HK-2 (cell line): ENCODE data around the gene TAX1BP3.

Source experiments
- DNase-seq: peaks from one replicate; pipeline ENCODE4 v3.0.0-alpha.2; 2018; ENCODE audit not compliant: unreplicated experiment

TAX1BP3 gene

DNA sequence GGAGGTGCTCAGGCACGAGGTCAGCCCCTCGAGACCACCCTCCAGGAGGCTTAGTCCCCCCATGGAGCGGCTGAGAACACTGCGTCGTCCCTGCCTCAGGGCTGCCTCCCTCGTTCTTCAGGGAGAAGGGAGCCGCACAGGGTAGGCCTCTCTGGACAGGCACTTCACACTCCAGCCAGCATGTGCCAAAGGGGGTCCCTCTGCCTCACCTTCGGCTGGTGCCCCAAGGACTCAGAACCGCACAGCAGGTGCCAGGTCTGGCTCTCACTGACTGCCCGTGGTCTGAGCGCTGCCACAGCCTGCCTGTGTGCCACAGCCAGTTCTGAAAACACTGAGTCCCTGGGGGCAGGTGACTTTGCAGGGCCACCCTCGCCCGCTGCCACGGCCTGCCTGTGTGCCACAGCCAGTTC, 20.5 kb upstream of the TAX1BP3 start:
- DNase-seq, result no peak

DNA sequence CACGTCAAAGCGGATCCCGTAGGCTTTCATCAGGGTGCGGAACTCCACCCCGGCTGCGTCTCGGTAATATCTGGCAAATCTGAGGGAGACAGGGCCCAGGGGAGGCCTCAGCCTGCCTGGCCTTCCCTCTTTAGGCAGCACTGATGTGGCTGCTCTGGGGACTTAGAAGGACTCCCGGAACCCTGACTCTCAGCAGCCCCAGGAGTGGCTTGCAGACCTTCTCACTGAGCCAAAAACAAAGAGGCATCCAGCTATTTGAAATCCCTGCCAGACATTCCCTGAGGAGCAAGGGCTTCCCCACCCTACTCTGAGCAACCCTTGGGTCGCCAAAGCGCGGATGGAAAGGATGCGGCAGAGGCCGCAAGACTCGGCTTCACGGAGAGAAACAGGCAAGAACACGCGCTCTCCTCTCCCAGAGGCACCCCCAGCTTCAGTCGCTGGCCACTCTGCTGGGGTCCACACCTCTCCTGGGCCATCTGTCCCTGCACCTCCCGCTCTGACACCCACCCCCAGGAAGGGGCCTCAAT, 19.7 kb upstream of the TAX1BP3 start:
- no peak for DNase-seq

DNA sequence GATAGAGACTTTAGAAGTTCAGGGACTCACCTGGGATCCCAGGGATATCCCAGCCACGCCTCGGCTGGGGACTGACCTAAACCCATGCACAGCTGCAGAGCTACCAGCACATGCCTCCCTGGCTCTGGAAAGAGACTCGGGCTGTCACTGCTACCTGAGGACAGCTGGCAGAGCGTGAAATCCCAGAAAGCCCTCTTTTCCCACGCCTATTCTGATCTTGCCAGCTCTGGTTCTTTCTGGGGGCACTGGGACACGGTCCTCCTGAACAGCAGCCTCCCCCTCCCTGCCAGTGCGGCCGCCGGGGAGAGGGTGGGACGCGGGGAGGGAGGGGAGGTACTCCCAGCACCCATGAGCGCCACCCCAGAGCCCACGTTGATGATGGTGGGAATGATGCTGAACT, 16.8 kb upstream of the TAX1BP3 start:
- DNase-seq, result no peak

DNA sequence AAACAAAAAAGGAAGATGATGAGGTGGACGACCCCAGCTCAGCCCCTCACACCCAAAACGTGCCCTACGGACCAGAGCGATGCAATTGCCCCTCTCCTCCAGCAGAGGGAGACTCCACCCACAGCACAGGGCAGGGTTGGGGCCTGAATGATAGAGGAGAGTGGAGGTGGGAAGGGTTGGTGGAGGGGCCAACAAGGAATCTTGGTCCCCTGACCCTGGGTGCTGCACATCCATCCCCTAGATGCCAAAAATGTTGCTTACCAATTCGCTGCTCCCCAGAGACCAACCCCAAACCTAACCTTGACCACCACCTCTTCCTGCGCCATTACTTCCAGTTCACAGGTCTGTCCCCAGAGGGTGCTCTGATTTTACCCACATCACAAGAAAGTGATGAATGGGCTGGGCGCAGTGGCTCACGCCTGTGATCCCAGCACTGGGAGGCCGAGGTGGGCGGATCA, 14.7 kb upstream of the TAX1BP3 start:
- DNase-seq, result no peak

DNA sequence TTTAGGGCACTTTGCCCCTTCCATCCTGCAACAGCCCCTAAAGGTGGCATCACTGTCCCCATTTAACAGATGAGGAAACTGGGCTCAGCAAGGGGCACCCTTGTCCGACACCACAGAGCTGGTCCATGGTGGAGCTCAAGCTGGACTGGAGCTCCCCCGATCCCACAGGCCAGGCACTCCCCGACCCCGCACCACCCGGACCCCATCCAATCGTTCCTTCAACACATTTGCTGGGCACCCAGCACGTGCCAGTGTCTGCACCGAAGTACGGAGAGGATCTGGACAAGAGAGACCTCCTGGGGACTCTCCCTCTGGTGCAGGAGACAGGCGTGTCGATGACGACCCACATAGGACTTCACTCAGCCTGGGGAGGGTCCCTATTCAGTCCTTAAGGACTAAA, 13.7 kb upstream of the TAX1BP3 start:
- DNase-seq, result no peak

DNA sequence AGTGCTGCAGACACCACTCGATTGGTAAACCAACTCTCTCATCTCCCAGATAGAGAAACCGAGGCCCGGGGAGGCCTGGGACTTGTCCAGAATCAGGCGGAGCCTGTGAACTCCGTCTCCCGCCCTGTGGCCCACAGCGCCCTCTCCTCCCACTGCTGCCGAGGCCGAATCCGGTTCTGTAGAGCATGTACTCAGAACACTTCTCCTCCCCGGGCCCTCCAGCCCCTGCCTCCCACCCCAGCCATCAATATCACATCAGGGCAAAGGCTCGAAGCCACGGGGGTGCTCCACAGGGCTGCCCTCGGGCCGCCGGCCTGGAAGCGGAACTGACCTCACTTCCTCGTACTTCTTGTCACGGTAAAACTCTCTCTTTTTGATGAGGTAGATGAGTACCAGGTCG, 13.2 kb upstream of the TAX1BP3 start:
- DNase-seq, result no peak

DNA sequence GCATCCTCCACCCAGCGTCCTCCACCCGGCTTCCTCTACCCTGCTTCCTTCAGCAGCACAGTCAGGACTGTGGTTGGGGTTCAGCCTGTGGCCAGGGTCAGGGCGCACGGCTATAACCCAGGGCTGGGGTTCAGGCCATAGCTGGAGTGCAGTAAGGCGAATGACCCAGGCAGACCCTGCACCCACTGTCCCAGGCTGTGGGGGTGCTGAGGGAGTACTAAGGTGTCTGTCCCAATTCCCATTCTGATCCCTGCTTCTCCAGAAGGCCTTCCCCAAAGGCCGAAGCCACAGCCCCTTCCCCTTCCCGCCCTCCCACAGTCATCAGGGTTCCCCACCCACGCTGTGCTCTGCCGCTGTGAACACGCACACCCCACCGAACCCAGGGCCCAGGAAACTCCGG, 12.7 kb upstream of the TAX1BP3 start:
- DNase-seq, result no peak

DNA sequence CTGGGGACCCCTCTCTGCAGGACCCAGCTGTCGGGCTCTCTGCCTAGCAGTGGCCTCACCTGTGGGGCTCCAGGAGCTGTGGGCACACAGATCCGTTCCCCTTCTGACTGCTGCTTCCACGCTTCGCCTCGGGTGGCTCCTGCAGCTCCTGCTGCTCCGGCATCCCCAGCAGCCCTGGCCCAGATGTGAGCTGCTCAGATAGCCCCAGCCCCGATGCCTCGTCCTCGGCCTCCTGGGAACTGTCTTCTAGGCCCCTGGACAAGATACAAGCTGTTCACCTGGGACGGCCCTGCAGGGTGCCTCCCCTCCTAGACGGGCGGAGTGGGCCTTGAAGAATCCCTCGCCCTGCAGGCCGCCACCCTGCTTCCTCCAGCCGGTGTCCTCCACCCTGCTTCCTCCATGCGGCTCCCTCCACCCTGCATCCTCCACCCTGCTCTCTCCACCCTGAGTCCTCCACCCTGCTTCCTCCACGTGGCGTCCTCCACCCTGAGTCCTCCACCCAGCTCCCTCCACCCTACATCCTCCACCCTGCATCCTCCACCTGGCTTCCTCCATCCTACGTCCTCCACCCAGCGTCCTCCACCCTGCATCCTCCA, 11.3 kb upstream of the TAX1BP3 start:
- DNase-seq, result no peak

DNA sequence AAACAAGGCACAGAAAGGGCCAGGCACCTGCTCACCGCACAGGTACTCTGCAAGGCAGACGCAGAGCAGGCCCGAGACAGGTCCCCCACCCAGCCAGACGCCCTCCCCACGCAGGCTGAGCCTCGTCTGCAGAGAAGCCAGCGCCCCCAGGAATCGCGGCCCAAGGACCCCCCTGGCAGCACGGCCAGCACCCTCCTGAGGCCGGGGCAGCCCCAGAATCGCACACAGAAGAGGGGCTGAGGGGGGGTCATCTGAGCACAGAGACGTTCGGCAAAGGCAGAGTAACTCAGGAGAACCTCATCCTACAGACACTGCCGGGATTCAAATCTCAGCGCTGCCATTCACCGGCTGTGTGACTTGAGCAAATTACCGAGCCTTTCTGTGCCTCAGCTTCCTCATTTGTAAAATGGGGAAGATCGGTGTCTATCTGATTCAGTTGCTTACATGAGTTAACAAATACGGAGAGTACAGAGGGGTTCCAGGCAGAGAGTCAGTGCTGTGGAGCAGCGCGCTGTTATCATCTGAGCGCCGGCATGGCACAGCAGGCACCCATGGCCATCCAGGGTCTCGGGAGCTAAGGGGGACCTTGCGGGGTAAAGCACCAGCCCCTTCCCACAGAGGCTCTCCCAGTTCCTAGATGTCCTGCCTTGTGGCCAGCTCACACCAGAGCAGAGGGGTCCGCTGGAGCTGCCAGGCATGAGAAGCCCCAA, 10.6 kb upstream of the TAX1BP3 start:
- DNase-seq, result no peak

DNA sequence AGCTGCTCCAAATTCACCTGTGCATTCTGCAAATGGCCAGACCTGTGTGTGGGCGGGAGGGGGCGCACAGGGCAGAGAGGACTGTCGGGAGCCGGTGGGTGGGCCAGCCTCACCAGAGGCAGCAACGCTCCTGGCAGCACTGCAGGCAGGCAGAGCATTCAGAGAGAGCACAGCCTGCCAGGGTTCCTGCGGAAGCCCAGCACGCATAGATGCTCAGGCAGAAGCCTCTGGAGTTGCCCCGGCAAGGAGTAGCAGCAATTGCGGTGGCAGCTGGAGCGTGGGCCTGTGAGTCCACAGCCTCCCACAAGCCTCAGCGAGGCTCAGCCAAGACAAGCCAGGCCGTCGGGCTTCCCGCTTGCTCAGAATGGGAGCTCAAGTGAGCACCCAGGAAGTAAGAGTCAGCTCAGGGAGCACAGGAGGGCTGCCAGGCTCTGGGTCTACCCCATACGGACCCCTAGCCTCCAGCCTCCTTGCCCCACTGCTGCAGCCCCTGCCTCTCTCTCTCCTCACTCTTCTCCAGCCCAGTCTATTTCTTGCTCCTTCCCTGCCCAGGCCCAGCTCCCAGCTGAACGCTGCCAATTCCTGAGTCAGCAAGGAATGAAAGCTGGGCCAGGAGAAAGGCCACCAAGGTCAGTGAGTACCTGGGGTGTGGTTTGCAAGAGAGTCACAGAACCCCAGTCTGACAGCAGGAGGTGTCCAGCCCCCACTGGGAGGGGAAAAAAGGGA, 9.9 kb upstream of the TAX1BP3 start:
- DNase-seq, result no peak

DNA sequence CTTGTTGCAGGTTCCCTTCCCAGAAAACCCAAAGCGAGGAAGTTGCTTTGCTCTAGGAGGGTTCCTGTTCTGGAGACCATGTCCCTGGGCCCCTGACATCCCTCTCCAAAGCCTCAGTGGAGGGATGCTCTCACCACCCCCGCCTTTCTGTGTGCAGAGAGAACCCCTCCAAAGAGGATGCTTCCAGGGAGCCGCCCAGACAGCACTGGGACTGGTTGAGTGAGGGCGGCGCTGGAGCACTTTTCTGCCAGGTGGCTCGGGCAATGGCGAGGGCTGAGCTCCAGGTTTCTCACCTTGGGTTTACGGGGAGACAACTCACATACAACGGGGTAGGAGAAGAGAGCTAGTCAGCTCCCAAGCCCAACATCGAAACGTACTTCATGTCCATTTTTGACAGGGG, 7.5 kb upstream of the TAX1BP3 start:
- DNase-seq, result no peak

DNA sequence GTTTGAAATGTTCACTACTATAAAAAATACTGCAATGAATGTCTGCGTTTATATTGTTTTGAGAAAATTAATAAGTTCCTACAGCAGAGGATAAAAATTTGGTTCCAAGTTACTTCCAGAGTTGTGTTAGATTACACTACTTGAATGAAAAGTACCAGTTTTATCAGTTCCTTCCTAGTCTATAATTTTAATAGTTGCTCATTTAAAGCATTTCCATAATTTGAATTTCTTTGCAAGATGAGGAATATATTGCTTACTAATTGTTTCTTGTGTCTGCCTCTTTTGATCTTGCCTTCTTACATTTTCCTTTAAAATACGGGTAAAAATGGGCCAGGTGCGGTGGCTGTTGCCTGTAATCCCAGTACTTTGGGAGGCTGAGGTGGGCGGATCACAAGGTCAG, 4.2 kb upstream of the TAX1BP3 start:
- no peak for DNase-seq

DNA sequence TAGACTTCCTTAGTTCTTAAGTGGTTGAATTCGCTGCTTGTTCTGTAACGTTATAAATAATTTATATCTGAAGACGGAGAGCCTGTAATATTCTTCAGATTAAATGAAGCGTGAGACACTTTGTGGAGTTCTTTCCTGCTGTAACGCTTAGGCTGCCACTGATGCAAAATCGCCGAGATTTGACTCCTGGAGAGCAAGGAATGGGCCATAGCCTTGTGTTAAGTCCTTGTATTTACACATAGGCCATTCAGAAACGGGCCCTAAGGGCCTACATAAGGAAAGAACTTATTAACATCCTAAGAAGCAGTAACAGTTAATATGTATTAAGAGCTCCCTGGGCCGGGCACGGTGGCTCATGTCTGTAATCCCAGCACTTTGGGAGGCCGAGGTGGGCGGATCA, 1.2 kb upstream of the TAX1BP3 start:
- DNase-seq, result no peak

DNA sequence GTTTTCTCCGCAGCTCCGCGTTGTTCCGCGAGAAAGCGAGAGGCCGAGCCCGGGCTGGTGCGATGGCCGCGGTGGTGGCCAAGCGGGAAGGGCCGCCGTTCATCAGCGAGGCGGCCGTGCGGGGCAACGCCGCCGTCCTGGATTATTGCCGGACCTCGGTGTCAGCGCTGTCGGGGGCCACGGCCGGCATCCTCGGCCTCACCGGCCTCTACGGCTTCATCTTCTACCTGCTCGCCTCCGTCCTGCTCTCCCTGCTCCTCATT, 638 bp upstream of the TAX1BP3 start:
- no peak for DNase-seq

DNA sequence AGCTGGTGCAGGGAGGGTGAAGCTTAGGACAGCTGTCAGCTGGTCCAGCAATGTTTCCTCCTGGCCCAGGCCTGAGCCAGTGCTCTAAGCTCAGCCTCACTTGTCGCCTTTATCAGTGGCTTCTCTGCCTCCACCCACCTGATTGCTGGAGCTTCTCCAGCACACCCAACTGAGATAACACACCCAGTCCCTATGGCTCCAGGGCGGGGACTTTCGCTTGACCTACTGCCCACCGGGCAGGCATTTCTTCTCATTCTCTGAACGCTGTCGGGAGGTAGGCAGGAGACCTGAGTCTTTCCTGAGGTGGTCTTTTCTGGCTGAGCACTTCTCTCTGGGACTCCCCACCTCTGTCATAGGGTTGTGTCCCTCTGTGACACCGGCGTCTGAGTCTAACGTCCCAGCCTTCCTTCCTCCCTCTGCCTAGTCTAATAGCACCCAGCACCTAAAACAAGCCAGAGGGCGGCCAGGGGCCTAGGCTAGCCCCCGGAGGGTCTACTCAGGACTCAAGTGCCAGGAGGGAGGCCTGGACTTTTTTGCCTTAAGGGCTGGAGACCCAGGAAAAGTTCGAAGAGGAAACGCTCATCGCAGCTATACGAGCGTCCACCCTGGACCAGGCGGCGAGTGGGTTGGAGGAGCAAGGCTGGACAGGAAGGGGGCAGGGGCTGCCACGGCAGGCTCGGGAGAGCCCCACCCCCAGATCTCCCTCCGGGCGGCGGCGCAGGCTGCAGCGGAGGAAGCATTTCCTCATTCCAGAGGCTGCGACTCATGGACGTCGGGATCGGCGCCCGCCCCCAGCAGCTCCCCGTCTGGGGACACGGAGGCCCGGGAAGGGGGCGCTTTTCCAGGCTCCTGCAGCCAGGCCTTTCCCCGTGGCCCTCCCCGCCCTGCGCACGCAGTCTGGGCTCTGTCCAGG, 756 bp downstream of the TAX1BP3 start:
- DNase-seq, result peak; percentile 93

DNA sequence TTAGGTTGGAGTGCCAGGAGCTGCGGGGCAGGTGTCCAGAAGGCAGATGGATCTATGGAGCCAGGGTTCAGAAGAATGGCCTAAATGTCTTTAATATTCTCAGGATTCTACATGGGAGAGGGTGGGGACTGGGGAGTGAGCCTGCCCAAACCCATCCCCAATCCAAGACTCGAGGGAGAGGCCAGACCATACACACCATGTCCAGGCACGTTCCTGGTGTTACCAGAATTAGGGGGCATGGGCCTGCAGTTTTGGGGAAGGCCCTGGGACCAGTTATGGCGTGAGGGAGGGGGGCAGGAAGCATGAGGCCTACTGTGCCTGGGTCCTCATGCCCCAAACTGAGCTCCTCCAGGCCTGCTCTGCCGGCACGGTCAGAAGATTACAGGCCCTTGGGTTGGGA, 1.9 kb downstream of the TAX1BP3 start:
- DNase-seq, result no peak

DNA sequence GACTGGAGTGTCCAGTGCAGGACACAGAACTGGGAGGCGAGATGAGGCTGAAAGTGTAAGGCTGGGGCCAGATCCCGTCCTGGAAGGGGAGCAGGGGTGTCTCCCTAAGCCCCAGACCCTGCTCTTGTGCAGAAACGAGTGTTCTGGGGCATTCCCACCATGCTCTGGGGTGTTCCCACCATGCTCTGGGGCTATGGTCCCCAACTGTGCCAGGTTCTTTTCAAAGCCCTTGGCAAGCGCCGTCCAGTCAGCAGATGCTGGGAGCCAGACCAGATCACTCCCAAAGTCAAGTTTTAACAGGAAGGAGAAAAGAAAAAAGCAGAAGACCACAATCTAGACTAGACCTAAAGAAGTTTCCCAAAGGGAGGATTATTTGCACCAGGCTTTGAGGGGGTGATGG, 2.5 kb downstream of the TAX1BP3 start:
- no peak for DNase-seq

DNA sequence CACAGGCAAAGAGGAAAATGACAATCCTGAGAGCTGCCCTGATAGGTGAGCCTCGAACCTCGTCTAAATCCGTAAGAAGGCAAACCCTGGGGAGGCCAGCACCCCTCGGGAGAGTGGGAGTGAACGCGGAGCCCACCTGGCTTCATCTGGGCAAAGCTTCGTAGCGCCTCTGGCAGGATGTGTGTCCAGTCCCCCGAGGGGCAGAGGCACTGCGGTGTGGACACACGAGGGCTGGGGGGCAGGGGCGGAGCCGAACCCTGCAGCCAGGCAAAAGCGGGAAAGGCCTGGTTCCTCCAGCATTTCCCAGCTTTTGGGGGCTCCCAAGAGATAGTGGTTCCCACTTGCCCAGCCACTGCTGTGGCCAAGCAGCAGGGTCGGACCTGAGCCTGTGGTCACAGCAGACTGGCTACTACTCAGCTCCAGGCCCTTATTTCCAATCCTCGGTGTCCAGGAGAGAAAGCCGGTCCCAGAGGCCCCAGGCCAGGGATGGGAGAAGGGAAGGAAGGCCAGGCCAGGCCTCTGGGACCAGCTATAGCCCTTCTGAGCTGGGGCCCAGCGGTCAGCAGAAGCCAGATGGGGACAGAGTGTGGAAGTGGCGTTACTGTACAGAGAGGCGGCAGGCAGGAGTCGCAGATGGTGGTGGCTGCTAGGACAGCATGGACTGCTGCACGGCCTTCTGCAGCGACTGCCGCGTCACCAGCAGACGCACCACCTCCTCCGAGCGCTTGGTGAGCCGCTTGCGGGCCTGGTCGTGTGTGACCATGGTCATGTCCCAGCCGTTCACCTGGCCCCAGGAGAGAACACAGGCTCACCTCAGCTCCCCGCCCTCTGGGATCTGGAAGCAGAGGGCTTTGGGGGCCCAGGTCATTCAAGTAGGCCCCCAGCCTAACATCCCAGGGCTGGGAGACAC, 5.0 kb downstream of the TAX1BP3 start:
- DNase-seq, result no peak

DNA sequence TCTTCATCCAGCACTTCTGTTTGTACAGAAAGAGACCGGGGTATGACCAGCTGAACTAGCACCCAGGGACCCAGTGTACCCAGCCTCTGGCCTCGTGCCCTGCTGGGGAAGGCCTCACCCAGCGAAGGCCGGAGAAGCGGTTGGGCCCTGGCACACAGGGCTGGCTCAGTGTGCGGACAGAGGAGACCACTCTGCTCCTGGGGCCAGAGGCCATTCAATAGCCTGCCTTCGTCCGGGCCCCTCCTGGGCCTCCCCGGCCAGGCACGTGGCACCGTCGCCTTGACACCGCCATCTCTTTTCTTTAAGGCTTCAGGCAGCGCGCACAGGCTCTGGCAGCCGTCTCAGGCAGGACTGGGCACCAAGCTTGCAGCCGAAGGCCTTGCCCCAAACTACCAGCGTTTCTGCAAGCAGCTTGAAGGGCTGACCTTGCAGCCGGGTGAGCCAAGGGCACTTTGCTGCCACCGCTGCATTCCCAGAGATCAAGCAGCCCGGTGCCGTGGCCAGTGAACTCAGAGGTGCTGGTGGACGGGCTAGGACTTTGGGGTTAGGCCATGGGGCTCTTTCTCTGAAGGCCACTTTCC, 8.0 kb downstream of the TAX1BP3 start:
- DNase-seq, result no peak

DNA sequence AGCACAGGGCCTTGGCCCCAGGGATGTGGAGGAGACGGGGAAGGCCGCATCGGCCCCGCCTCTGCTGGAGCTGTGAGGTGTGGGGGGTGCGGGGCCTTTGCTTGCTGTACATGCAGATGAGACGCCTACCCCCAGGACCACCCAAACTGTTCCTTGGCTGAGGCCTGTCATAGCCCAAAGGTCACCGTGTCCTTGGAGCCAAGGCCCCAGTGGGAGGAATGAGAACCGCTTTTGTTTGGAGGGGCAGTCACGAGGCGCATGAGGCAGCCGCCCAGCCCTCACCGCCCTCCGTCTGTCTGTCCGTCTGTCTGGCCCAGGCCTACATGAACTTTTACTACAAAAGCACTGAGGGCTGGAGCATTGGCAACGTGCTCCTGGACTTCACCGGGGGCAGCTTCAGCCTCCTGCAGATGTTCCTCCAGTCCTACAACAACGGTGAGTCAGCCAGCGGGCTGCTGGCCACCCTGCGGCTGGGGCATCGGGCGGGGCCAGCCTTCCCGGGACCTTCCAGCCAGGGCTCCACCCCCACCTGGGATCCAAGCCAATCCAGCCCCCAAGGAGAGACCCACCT, 8.8 kb downstream of the TAX1BP3 start:
- peak; percentile 80 for DNase-seq
